HG03045 (cell line): Measurements from ENCODE around the gene TPMT.

Source experiments
- ATAC-seq: cut with Tn5 transposase; IDR thresholded peaks from one replicate; pipeline ENCODE4 v1.9.1; 2021; ENCODE audit warnings: mild to moderate bottlenecking, moderate library complexity; ENCODE audit not compliant: unreplicated experiment

TPMT gene

GRCh38 chr6:18119236-18119635, 35.6 kb downstream of the TPMT start:
- no peak for ATAC-seq

GRCh38 chr6:18118330-18118729, 36.5 kb downstream of the TPMT start:
- ATAC-seq: no peak

DNA sequence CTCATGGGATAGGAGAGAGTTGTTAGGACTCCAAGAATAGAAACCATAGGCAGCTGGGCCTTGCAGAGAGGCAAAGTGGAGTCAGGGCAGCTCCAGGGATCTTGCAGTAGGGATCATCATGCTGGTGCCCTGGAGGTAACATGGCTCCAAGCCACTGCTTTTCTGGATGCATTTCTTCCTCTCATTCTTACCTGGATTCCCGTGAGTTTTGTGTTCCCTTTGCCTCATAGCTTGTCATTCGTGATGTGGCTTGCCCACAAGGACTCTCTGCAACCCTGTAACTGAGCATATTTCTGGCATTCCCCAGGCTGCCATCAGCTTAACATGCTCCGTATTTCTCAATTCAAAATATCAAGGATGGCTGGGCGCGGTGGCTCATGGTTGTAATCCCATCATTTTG, 37.7 kb downstream of the TPMT start:
- ATAC-seq: no peak

DNA sequence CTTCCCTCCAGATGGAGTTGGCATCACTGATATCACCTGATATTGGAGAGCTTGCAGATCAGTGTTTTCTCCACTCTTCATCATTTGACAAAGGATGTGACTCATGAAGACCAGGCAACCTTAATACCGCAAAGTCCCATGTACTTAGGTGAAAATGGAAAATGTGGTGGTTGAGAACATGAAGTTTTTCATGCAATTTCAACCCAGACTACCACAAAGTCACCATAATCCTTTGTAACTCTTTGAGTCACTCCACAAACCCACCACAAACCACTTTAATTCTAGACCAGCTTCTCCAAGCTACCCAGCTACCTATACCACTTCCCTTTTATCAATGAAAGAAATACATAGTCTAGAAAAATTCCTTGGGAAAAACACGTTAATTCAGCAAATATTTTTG, 39.5 kb downstream of the TPMT start:
- no peak for ATAC-seq

DNA sequence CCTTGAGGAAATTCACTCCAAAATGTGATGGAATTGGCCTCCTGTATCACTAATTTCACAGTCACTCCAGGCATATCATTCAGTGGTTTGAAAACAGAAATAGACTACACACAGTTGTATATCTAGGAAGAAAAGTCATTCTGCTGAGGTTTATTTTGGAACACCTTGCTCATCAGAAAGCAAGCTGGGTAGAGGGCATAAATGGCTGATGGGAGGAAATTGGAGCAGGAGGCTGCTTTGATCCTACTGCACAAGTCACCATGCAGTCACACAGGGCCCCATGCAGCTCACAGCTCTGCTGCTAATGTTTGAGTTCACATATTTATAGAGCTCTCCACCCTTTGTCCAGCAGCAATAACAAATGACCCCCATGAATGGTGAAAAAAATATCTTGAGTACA, 44.7 kb downstream of the TPMT start:
- ATAC-seq: no peak

DNA sequence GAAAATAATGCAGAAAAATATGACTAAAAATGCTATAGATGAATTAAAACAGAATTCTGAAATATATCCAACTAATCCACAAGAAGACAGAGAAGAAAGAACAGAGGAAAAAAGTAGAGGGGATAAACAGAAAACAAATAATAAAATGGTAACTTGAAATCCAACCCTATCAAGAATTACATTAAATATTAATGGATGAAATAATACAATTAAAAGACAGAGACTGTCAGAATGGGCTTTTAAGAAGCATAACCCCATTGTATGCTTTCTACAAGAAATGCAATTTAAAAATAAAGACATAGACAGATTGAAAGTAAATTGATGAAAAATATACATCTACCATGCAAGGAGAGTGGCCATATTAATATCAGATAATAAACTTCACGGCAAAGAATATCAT, 47.8 kb downstream of the TPMT start:
- ATAC-seq: no peak

DNA sequence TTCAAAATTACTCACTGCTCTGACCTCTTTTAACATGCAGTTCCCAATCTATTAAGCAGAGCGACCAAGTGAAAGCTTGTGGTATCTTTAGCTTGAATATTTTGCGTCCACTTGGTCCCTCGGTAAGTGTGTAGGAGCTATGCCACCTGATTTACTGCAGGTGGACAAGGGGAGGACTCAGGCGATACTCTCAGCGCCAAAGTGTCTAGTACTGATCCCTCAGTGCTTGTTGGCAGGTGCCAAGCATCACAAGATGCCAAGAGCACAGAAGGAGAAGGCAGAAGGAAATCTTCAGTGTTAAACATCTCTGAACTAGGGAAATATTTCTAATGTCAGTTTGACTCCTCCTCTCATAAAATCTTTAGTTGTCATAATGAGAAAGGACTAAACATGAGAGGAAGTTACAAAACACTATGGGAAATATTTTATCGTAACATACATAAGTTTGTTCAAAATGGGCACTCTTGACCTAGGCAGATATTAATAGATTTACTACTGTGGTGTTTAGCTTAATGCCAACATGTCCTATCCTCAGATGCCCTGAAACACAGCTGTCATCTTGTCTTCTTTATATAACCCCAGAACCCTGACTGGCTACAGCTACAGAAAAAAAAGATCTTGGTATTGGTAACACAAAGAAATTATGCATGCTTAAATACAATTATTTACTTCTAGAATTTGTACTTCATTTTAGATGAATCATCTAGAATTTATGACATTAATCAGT, 51.9 kb downstream of the TPMT start:
- no peak for ATAC-seq

GRCh38 chr6:18101873-18102272, 53.0 kb downstream of the TPMT start:
- ATAC-seq: no peak

GRCh38 chr6:18101271-18101670, 53.6 kb downstream of the TPMT start:
- no peak for ATAC-seq

DNA sequence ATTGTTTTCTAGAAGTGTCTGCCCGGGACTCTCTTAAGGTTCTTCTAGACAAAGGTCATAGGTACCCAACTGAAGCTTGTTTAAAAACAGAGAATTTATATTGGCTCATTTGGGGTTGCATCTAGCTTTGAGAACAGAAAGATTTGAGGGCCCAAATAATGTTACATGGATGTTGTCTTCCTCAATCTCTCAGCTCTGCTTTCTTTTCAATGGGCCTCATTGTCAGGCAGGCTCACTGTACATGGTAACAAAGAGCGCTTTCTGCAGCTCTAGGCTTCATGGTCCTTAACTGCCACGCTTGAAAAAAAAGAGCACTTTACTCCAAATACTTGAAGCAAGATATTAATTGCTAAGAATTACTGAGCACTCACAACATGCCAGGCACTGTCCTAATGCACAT, 54.6 kb downstream of the TPMT start:
- ATAC-seq: no peak

- no peak for ATAC-seq
These were observed 55.4 kb downstream of the TPMT start for GRCh38 chr6:18099511-18099910.

GRCh38 chr6:18096423-18096822, 58.5 kb downstream of the TPMT start:
- no peak for ATAC-seq

- ATAC-seq: no peak
These were observed 63.5 kb downstream of the TPMT start for GRCh38 chr6:18091382-18091781.

- no peak for ATAC-seq
These were observed 64.5 kb downstream of the TPMT start for GRCh38 chr6:18090349-18090786.

- ATAC-seq: no peak
These were observed 66.2 kb downstream of the TPMT start for GRCh38 chr6:18088419-18089296.

DNA sequence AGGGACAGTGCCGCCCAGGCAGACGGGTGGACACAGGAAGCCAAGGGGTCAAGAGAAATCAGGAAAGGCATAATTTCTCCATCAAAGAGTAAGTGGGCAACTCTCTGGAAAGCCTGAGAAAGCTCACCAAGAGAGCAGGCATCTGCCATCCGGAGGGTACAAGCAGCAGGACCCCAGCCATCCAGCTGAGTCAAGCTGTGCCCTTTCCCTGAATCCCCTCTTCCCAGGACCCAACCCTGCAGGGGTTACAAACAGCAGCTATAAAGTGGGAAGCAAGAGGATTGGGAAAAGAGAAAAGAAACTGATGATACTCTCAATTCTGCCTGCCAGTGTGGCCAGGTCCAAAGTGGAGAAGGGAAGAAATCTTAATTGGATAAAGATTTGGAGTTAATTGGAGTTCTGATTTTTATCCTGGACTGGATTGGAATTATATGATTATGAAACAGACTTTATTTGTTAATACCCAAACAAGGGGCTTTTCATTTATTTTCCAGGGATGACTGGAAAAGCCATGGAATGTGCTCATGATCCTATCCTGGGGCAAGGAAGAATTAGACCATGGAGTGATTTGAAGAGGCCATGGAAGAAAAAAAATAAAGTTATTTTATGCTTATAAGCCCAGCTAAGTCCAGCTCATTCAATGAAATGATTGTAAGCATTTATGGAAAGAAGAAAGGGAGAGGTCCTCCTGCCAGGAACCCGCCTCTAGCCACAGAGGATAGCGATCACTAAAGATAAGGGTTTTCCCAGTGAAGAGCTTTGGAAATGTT, 67.3 kb downstream of the TPMT start:
- ATAC-seq: no peak

DNA sequence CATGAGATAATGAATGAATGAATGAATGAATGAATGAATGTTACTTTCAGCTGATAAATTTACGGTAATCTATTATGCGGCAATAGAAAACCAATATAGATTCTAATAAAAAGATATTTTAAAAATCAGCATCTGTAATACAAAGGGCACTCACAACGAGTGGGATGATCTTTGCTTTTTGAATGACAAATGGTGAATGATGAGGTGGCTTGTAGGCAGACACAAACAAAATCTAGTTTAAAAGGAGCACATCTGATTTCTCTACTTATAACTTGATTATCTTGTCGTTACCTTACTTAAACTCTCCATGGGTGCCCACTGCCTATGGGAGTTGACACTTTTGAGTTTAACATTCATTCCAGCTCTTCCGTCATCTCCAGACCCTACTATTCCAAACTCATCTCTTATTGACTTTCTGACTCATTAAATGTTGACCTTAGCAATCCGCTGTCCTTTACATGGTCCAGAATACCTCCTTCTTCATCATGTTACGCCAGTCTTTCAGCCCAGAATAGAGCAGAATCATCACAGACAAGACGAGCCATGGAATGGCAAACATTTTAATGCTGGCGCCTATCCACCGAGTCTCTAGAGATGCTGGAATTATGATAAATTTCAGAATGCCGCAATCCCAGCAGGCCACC, 73.7 kb downstream of the TPMT start:
- no peak for ATAC-seq

DNA sequence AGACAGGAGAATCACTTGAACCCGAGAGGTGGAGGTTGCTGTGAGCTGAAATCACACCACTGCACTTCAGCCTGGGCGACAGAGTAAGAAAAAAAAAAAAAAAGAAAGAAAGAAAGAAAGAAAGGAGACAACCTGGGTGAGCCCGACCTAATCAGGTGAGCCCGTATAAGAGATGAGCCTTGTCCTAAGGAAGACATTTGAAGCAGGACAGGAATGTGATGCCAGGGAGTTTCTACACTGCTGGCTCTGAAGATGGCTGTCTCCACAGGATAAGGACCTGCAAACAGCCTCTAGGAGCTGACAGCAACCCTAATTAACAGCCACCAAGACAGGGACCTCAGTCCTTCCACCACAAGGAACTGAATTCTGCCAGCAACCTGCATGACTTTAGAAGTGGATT, 74.3 kb downstream of the TPMT start:
- no peak for ATAC-seq

DNA sequence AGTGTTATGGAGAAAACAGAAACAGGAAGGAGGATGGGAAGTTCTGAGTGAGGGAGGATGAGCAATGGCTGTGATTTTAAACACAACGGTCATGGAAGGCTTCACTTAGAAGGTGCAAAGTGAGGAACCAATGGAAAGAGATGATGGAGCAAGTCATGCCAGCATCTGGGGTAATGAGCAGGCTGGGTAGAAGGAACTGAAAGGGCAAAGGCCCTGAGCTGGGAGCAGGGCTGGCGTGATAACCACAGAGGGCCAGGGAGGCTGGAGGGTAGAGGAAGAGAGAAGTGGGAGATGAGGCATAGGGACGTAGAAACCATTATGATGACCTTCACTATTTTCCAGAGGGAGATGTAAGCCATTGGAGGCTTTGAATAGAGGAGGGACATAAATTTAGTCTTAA, 76.0 kb downstream of the TPMT start:
- ATAC-seq: no peak
